ENCODE data around the gene AMHR2.

AMHR2 gene

DNA sequence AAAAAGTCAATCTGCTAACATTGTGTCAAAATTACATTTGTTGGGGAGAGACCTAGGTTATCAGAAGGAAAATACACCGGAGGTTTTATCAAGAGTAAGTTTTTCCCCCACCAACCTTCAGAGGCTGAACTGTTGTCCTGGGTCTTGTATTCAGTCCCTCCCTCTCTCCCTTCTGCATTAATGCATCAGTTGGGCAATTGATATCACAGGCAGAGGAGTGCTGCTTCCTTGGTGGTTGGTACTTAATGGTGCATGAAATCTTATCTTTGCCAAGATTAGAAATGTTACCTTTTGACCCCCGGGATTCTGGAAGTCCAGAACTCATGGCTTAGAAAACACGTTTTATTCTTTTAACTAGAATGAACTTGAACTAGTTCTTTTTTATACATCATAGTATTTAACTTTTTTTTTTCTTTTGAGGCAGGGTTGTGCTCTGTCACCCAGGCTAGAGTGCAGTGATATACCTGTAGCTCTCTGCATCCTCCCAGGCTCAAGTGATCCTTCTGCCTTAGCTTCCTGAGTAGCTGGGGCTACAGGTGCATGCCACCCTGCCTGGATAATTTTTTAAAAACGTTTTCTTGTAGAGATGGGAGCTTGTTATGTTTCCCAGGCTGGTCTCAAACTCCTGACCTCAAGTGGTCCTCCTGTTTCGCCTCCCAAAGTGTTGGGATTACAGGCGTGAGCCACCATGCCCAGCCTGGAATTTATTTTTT, 33.2 kb downstream of the AMHR2 start:
- no peaks in the 10 kb centered on the region for H3K27me3 Mint-ChIP-seq (ENCODE audit: low read depth)
- TF ChIP-seq, protein P1, sequence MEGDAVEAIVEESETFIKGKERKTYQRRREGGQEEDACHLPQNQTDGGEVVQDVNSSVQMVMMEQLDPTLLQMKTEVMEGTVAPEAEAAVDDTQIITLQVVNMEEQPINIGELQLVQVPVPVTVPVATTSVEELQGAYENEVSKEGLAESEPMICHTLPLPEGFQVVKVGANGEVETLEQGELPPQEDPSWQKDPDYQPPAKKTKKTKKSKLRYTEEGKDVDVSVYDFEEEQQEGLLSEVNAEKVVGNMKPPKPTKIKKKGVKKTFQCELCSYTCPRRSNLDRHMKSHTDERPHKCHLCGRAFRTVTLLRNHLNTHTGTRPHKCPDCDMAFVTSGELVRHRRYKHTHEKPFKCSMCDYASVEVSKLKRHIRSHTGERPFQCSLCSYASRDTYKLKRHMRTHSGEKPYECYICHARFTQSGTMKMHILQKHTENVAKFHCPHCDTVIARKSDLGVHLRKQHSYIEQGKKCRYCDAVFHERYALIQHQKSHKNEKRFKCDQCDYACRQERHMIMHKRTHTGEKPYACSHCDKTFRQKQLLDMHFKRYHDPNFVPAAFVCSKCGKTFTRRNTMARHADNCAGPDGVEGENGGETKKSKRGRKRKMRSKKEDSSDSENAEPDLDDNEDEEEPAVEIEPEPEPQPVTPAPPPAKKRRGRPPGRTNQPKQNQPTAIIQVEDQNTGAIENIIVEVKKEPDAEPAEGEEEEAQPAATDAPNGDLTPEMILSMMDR (IDR thresholded peaks at IDR 0.05; ENCODE audit: unreplicated experiment in 3 of 3) = no peak
- H3K4me3 Mint-ChIP-seq = peak overlapping the region in 2 of 3 experiments; percentile 46 to 49
- H3K27ac Mint-ChIP-seq = no peak overlapping the region
- H3K4me1 Mint-ChIP-seq = peaks cover 42% of the 10 kb centered on the region
- no peaks in the 10 kb centered on the region for H3K9me3 Mint-ChIP-seq
- H3K36me3 Mint-ChIP-seq (ENCODE audit: low read depth) = peaks cover 77% of the 10 kb centered on the region

DNA sequence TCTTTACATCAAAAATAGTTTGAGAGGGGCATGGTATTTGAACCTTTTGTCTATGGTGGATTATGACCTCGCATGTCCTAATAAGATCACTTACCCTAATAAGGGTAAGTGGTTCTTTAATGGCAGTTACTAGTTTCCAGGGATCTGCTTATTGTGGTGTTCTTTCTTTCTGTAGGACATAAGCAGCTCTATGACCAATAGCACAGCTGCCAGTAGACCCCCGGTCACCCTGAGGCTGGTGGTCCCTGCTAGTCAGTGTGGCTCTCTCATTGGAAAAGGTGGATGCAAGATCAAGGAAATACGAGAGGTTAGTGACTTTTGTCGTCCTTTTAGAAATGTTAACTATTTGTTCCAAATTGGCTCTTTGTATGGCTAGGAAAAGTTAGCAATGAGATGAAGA, 35.4 kb downstream of the AMHR2 start:
- Mint-ChIP-seq H3K27me3 (ENCODE audit: low read depth) (no peaks in the 10 kb centered on the region), H3K9me3 (no peaks in the 10 kb centered on the region), H3K4me3 (no peak overlapping the region), H3K27ac (peak overlapping the region in 1 of 3 experiments; percentile 53), H3K36me3 (ENCODE audit: low read depth) (peaks cover 90% of the 10 kb centered on the region), H3K4me1 (peaks cover 42% of the 10 kb centered on the region)
- TF ChIP-seq, protein P1 (IDR thresholded peaks at IDR 0.05; ENCODE audit: unreplicated experiment in 3 of 3) = no peak

DNA sequence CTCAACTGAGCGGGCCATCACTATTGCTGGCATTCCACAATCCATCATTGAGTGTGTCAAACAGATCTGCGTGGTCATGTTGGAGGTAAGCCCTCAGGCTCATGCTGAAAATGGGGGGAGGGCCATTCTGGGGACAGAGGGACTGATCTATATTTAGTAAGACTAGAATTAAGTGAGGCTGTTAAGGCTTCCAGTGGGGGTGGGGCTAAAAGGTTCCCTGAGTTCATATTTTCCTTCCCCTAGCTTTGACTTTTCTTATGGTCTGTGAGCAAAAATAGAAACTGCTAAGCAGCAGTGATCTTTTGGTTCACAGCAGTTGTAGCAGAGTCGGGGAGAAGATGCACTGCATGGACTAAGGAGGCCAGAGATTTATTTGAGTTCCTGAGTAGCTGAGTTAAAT, 37.4 kb downstream of the AMHR2 start:
- TF ChIP-seq, protein P1 (IDR thresholded peaks at IDR 0.05; ENCODE audit: unreplicated experiment in 3 of 3) = no peak
- H3K36me3 Mint-ChIP-seq (ENCODE audit: low read depth) = peaks cover 89% of the 10 kb centered on the region

DNA sequence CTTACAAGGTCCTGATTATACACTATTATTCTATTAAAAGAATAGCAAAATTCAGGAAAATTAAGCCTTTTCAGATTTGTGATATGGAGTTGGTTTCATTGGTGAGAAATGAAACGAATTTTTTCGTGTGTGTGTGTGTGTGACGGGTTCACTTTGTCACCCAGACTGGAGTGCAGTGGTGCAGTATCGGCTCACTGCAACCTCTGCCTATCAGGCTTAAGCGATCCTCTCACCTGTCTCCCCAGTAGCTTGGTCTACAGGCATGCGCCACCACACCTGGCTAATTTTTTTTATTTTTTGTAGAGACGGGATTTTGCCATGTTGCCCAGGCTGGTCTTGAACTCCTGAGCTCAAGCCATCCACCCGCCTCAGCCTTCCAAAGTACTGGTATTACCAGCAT, 37.9 kb downstream of the AMHR2 start:
- H3K4me1 Mint-ChIP-seq = peaks cover 38% of the 10 kb centered on the region
- H3K4me3 Mint-ChIP-seq = no peak overlapping the region
- no peak overlapping the region for H3K27ac Mint-ChIP-seq
- H3K36me3 Mint-ChIP-seq (ENCODE audit: low read depth) = peaks cover 90% of the 10 kb centered on the region
- TF ChIP-seq, protein P1 (IDR thresholded peaks at IDR 0.05; ENCODE audit: unreplicated experiment in 3 of 3) = no peak
- H3K9me3 Mint-ChIP-seq = no peaks in the 10 kb centered on the region
- no peaks in the 10 kb centered on the region for H3K27me3 Mint-ChIP-seq (ENCODE audit: low read depth)

More for the DNA sequence above, 37.4 kb downstream of the AMHR2 start:
- Mint-ChIP-seq H3K27me3 (ENCODE audit: low read depth) (no peaks in the 10 kb centered on the region), H3K27ac (peak overlapping the region in 1 of 3 experiments; percentile 36), H3K9me3 (no peaks in the 10 kb centered on the region), H3K4me1 (peaks cover 39% of the 10 kb centered on the region), H3K4me3 (peak overlapping the region in 1 of 3 experiments; percentile 17)

DNA sequence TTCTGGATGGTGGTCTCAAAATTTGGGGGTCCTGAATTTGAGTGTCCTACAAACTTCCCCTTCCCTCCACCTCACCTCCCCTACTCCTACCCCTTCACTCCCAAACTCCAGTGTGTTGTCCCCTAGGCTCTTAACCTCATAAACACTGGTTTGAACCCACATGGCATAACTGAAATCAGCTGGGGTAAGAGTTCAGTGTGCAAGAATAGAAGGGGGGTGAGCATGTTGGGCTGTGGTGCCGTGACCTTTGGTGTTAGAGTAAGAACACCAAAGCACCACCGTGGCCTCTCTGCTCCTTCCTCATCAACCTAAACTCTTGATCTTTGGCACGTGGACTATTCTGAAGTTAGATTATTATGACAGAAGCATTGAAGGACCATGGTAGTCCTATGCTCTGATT, 39.3 kb downstream of the AMHR2 start:
- Mint-ChIP-seq H3K27me3 (ENCODE audit: low read depth) (no peaks in the 10 kb centered on the region), H3K4me3 (no peak overlapping the region), H3K9me3 (no peaks in the 10 kb centered on the region), H3K36me3 (ENCODE audit: low read depth) (peaks cover 95% of the 10 kb centered on the region), H3K4me1 (peaks cover 36% of the 10 kb centered on the region), H3K27ac (no peak overlapping the region)
- TF ChIP-seq, protein P1 (IDR thresholded peaks at IDR 0.05; ENCODE audit: unreplicated experiment in 3 of 3) = no peak
